GM12801 (cell line): ENCODE results near the gene MAX.

Experiments
- TF ChIP-seq, protein P1 (sequence below): IDR thresholded peaks from one replicate; pipeline ENCODE4 v1.5.1; 2011; ENCODE audit warnings: control low read depth; ENCODE audit not compliant: insufficient read length; ENCODE audit errors: extremely low read depth

The MAX gene

DNA sequence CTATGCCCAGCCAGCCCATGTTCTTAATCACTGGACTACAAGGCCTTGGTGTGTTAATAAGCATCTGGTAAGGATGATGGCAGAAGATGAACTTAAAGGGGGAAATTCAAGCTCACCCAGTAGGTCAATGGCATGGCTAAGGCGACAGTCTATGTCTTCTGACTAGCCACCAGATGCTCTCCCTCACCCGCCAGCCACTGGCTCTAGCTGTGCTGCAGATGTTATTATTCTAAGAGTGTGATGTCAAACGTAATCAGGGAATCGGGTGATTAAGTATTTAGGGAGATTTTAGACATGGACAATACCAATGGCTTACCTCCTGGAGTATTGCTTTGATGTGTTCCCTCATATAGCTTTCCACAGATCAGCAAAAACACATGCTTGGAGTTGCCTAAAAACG is 39.2 kb upstream of the MAX start:
- TF ChIP-seq, protein P1, sequence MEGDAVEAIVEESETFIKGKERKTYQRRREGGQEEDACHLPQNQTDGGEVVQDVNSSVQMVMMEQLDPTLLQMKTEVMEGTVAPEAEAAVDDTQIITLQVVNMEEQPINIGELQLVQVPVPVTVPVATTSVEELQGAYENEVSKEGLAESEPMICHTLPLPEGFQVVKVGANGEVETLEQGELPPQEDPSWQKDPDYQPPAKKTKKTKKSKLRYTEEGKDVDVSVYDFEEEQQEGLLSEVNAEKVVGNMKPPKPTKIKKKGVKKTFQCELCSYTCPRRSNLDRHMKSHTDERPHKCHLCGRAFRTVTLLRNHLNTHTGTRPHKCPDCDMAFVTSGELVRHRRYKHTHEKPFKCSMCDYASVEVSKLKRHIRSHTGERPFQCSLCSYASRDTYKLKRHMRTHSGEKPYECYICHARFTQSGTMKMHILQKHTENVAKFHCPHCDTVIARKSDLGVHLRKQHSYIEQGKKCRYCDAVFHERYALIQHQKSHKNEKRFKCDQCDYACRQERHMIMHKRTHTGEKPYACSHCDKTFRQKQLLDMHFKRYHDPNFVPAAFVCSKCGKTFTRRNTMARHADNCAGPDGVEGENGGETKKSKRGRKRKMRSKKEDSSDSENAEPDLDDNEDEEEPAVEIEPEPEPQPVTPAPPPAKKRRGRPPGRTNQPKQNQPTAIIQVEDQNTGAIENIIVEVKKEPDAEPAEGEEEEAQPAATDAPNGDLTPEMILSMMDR, result no peak

DNA sequence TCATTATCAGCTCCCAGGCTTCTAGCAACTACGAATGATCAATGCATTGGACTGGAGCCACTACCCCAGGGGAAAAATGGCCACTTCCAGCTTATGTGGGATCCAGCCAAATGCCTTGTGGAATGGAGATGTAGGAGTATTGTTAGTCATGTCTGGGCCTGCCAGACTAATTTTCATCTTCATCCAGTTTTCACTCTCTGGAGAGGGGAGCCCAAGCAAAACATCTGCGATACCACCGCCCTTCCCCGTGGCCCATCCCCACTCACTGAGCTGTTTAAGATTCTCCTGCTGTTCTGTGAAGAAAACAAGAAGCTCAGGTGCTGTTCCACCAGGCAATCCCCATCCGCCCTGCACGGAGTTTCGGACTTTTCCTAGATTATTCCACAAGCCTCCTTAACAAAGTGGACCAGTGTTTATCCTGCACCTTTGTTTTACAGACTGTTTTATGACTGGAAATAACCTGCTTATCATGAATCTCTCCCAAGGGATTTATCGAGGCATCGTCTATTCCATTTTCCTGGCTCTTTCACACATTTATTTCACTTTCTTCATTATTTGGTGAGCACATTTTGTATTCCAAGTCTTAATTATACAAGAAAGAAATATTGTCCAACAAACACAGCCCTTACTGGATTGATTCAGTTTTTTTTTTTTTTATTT is 35.5 kb upstream of the MAX start:
- TF ChIP-seq, protein P1, result no peak

DNA sequence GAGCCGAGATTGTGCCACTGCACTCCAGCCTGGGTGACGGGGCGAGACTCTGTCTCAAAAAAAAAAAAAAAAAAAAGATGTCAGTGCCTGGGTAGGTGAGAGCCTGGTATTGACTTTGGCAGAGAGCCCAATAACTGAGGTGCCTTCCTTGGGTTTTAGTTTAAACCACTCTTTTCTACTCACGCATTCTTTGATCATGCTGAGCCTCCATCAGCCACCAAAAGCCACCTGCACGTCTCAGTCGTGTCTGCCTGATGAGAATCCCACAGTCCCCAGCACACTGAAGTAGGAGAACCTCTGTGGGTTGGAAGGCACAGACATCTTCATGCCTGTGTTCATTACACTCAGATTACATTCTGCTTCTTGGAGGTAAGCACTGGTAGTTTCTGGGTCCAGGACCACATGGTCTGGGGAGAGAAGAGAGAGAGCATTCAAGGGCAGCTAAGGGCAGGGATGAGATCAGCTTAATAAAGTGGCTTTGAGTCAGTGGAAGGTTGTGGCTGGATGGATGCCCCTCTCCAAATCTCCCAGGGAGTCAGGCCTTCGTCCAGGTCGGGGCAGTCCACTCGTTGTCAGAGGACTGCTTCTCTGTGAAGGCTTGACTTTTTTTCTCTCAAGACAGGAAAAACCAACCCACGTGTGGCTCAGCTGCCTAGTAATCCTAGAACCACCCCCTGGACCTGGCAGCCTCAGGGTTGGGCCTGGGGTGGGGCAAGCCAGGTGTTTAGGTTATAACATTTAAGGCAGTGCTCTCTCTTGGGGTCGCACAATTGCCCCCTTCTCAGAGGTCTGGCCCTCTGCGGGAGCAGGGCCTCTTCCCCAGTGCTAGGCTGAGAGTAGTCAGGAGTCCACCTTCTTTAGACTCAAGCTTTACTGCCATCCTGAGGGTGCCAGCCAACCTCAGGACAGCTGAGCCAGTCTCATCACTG is 32.6 kb upstream of the MAX start:
- TF ChIP-seq, protein P1, result no peak

DNA sequence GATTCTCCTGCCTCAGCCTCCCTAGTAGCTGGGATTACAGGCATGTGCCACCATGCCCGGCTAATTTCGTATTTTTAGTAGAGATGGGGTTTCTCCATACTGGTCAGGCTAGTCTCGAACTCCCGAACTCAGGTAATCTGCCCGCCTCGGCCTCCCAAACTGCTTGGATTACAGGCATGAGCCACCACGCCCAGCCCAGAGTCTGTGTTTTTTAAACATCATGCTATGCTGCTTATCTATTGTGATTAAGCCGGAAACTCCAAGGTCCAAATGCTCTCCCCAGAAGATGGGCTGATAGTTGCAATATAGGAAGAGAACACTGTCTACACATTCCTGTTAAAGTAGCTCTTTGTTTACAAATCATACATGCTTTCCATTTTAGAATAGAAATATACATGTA is 30.5 kb upstream of the MAX start:
- TF ChIP-seq, protein P1, result no peak

DNA sequence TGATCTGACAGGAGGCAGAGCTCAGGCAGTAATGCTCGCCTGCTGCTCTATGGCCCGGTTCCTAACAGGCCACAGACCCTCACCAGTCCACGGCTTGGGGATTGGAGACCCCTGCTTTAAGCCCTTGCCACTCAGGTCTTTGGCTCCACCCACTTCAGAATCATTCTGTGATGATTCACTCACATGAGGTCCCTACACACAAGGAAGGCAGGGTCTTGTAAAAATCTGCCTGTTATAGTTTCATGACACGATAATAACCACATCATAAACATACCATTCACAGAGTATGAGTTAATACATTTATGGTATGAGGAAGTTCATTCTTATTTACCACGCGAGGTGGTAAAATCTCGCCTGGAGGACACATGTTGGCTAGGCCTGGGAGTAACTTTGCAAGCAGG is 29.0 kb upstream of the MAX start:
- TF ChIP-seq, protein P1, result no peak

DNA sequence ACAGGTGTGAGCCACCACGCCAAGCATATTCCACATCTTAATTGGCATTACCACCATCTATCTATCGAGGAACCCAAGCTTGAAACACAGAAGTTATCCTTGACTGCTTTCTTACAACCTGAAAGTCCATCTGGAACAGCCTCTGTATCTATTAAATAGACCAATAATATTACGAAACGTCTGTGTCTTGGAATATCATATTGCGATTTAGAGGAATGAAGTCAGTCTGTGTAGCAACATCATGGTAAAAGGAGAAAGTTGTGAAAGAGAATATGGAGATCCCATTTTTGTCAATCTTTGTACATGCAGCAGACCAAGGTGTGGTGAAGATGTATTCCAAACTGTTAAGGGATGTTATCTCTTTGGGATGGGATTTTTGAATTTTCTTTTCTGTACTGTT is 25.8 kb upstream of the MAX start:
- TF ChIP-seq, protein P1, result no peak
